ENCODE data around the gene OR5J2. TPM values are rescaled to one million over a fixed set of nuclear protein-coding genes. Genes with fewer than 3 reads are reported as not detected.
"Not testable (repeated sequence)": the region's sequence is repeated elsewhere in the genome, so short reads cannot be mapped to it uniquely, and the experiment has no call there.

The OR5J2 gene
- polyA plus RNA-seq, 1 of the 3 experiments (the other 2 are of a cell fraction), result not detected

GRCh38 chr11:56140151-56140661, 36.2 kb upstream of the OR5J2 start, which contains the start of gene OR8J3:
TSS of gene OR8J3 (minus strand) at chr11:56140201. CDS start at chr11:56137718, 2,483 bp downstream.
- H3K4me1 ChIP-seq (ENCODE audit: control insufficient read depth in 1 of 2, insufficient read depth in 2 of 2, low read depth in 1 of 2, low read length in 1 of 2), result no peaks in the 10 kb centered on the region
- H3K9ac ChIP-seq, result no peak within 1 kb of the TSS
- no peak within 1 kb of the TSS for H3K27ac ChIP-seq (ENCODE audit: low read depth in 2 of 2, low read length in 1 of 2)
- H3K4me3 ChIP-seq (ENCODE audit: low read depth in 2 of 2, low read length in 1 of 2), result no peak within 1 kb of the TSS
- ChIA-PET POLR2A (no interaction called here), CTCF (no interaction called here)
- DNase-seq, result no peak
- TF ChIP-seq TAF1 (IDR thresholded peaks at IDR 0.05; ENCODE audit: borderline replicate concordance, low read depth, low read length) (no peak), MEF2A (IDR thresholded peaks at IDR 0.05; ENCODE audit: borderline replicate concordance, low read depth) (no peak), TCF12 (IDR thresholded peaks at IDR 0.05) (no peak), NFIC (IDR thresholded peaks at IDR 0.05; ENCODE audit: borderline replicate concordance) (no peak), RCOR1 (IDR thresholded peaks at IDR 0.05; ENCODE audit: low read length) (no peak), GATA2 (CRISPR knock-in tag; IDR thresholded peaks at IDR 0.05) (no peak), TEAD4 (IDR thresholded peaks at IDR 0.05; ENCODE audit: borderline replicate concordance, insufficient read depth) (no peak), GABPA (IDR thresholded peaks at IDR 0.05; ENCODE audit: low read depth) (no peak), RXRA (IDR thresholded peaks at IDR 0.05; ENCODE audit: borderline replicate concordance, low read depth) (no peak), FOXM1 (IDR thresholded peaks at IDR 0.05; ENCODE audit: low read depth) (no peak)
- TF ChIP-seq, protein P1, sequence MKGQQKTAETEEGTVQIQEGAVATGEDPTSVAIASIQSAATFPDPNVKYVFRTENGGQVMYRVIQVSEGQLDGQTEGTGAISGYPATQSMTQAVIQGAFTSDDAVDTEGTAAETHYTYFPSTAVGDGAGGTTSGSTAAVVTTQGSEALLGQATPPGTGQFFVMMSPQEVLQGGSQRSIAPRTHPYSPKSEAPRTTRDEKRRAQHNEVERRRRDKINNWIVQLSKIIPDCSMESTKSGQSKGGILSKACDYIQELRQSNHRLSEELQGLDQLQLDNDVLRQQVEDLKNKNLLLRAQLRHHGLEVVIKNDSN (IDR thresholded peaks at IDR 0.05; ENCODE audit: borderline replicate concordance, low read depth), result no peak
- TF ChIP-seq, protein P2, sequence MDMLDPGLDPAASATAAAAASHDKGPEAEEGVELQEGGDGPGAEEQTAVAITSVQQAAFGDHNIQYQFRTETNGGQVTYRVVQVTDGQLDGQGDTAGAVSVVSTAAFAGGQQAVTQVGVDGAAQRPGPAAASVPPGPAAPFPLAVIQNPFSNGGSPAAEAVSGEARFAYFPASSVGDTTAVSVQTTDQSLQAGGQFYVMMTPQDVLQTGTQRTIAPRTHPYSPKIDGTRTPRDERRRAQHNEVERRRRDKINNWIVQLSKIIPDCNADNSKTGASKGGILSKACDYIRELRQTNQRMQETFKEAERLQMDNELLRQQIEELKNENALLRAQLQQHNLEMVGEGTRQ (IDR thresholded peaks at IDR 0.05; ENCODE audit: borderline replicate concordance, low read depth, low read length), result no peak
- H3K9me2 ChIP-seq, result no peaks in the 10 kb centered on the region
- H3F3A ChIP-seq (replicated peaks; ENCODE audit: insufficient read depth), result no peaks in the 10 kb centered on the region
- H2AFZ ChIP-seq (ENCODE audit: low read depth), result no peak within 1 kb of the TSS
- H3K27me3 ChIP-seq (ENCODE audit: insufficient read depth), result no peaks in the 10 kb centered on the region
- H3K36me3 ChIP-seq (replicated peaks in 1 of 2; ENCODE audit: control insufficient read depth in 1 of 2, insufficient read depth in 2 of 2, low read length in 1 of 2), result no peaks in the 10 kb centered on the region
- H3K4me2 ChIP-seq, result no peak within 1 kb of the TSS
- H4K20me1 ChIP-seq (ENCODE audit: insufficient read depth), result no peaks in the 10 kb centered on the region
- H3K9me3 ChIP-seq, result no peaks in the 10 kb centered on the region
- H3K79me2 ChIP-seq (ENCODE audit: insufficient read depth), result no peaks in the 10 kb centered on the region

DNA sequence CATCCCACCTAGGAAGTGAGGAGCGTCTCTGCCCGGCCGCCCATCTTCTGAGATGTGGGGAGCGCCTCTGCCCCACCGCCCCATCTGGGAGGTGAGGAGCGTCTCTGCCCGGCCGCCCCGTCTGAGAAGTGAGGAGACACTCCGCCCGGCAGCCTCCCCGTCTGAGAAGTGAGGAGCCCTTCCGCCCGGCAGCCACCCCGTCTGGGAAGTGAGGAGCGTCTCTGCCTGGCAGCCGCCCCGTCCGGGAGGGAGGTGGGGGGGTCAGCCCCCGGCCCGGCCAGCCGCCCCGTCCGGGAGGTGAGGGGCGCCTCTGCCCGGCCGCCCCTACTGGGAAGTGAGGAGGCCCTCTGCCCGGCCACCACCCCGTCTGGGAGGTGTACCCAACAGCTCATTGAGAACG, 32.7 kb upstream of the OR5J2 start:
- H3K4me2 ChIP-seq; H4K20me1 ChIP-seq (ENCODE audit: insufficient read depth); POLR2A ChIA-PET; H3F3A ChIP-seq (replicated peaks; ENCODE audit: insufficient read depth); H3K36me3 ChIP-seq (replicated peaks in 1 of 2; ENCODE audit: control insufficient read depth in 1 of 2, insufficient read depth in 2 of 2, low read length in 1 of 2); H3K4me3 ChIP-seq (ENCODE audit: low read depth in 2 of 2, low read length in 1 of 2); CTCF ChIA-PET; H3K79me2 ChIP-seq (ENCODE audit: insufficient read depth); H2AFZ ChIP-seq (ENCODE audit: low read depth); DNase-seq; H3K27me3 ChIP-seq (ENCODE audit: insufficient read depth); H3K27ac ChIP-seq (ENCODE audit: low read depth in 2 of 2, low read length in 1 of 2); H3K9ac ChIP-seq; H3K4me1 ChIP-seq (ENCODE audit: control insufficient read depth in 1 of 2, insufficient read depth in 2 of 2, low read depth in 1 of 2, low read length in 1 of 2); H3K9me3 ChIP-seq; H3K9me2 ChIP-seq: not testable (repeated sequence)
- WGBS (ENCODE audit: low lambda C conversion rate), result 42% methylated on average over 8 of the region's 30 CpGs

DNA sequence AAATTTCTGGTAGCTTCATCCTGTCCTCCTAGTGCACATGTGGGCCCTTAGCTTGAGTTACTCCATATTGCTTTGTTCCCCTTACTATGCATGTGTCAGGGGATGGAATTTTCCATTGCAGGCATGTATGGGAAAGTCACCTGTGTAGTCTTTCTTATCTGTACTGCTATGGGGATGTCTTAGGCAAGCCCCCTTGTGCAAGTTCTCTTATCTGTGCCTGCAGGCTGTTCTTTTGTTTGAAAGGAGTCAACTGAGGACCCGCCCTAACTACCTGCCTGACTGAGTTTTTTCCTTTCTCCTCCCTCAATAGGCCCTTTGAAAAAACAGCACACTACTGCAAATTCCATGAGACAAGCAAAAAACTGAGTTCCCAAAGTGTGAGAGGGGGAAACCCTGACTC, 25.0 kb upstream of the OR5J2 start:
- POLR2A ChIA-PET, result no interaction called here
- Histone ChIP-seq H3F3A (replicated peaks; ENCODE audit: insufficient read depth) (no peaks in the 10 kb centered on the region), H3K4me1 (ENCODE audit: control insufficient read depth in 1 of 2, insufficient read depth in 2 of 2, low read depth in 1 of 2, low read length in 1 of 2) (no peaks in the 10 kb centered on the region), H3K4me2 (no peak overlapping the region), H2AFZ (ENCODE audit: low read depth) (no peak overlapping the region), H3K4me3 (ENCODE audit: low read depth in 2 of 2, low read length in 1 of 2) (no peak overlapping the region), H3K9me3 (no peaks in the 10 kb centered on the region), H3K9ac (no peak overlapping the region), H4K20me1 (ENCODE audit: insufficient read depth) (no peaks in the 10 kb centered on the region), H3K36me3 (replicated peaks in 1 of 2; ENCODE audit: control insufficient read depth in 1 of 2, insufficient read depth in 2 of 2, low read length in 1 of 2) (no peaks in the 10 kb centered on the region), H3K27me3 (ENCODE audit: insufficient read depth) (no peaks in the 10 kb centered on the region), H3K27ac (ENCODE audit: low read depth in 2 of 2, low read length in 1 of 2) (no peak overlapping the region), H3K79me2 (ENCODE audit: insufficient read depth) (no peaks in the 10 kb centered on the region), H3K9me2 (no peaks in the 10 kb centered on the region)
- no peak for DNase-seq
- CTCF ChIA-PET, result no interaction called here
- 0% methylated on average over 1 of the region's 1 CpG for WGBS (ENCODE audit: low lambda C conversion rate)
- TF ChIP-seq SMC3 (IDR thresholded peaks at IDR 0.05; ENCODE audit: low read depth, low read length), result no peak
- no peak for TF ChIP-seq POLR2AphosphoS5 (IDR thresholded peaks at IDR 0.05; ENCODE audit: low read depth, low read length)
- no peak for TF ChIP-seq RXRA (IDR thresholded peaks at IDR 0.05; ENCODE audit: borderline replicate concordance, low read depth)
- TF ChIP-seq RAD21 (IDR thresholded peaks at IDR 0.05; ENCODE audit: low read length), result no peak
- no peak for TF ChIP-seq TCF12 (IDR thresholded peaks at IDR 0.05)
- no peak for TF ChIP-seq RFX5 (IDR thresholded peaks at IDR 0.05; ENCODE audit: low read length)
- no peak for TF ChIP-seq YY1 (IDR thresholded peaks at IDR 0.05; ENCODE audit: low read depth)
- no peak for TF ChIP-seq PBX3 (IDR thresholded peaks at IDR 0.05)
- TF ChIP-seq JUND (IDR thresholded peaks at IDR 0.05), result no peak
- no peak for TF ChIP-seq CTCF (IDR thresholded peaks at IDR 0.05)
- no peak for TF ChIP-seq FOXJ3 (CRISPR knock-in tag; IDR thresholded peaks at IDR 0.05)
- TF ChIP-seq FOSL2 (IDR thresholded peaks at IDR 0.05; ENCODE audit: borderline replicate concordance, low read depth), result no peak

All from SK-N-SH (cell line).